Esophagus squamous epithelium (tissue), 5 donors: ENCODE data around the gene MIEF2. TPM values are rescaled to one million over a fixed set of nuclear protein-coding genes. Genes with fewer than 3 reads are reported as not detected.

Experiments
- DNase-seq: peaks from one replicate; lab custom pipeline; 2025; lab: John Stamatoyannopoulos, UW
- H3K27ac ChIP-seq, 4 donors: fragments of 200-600 bp; sonication (generic); one replicate each; pipeline ENCODE4 v1.5.1; 2016 to 2019; ENCODE audit warnings: mild to moderate bottlenecking in 1 of 4
- H3K27me3 ChIP-seq, 4 donors: fragments of 200-600 bp; sonication (generic); 1 replicate in 3 of 4; 2 replicates in 1 of 4; pipeline versions ENCODE4 v1.5.1 to v1.6.0; 2017 to 2021; ENCODE audit warnings: antibody characterized with exemption in 1 of 4
- H3K36me3 ChIP-seq, 3 donors: fragments of 200-600 bp; sonication (generic); one replicate each; pipeline ENCODE4 v1.5.1; 2016 to 2019
- H3K4me1 ChIP-seq, 3 donors: fragments of 200-600 bp; sonication (generic); one replicate each; pipeline ENCODE4 v1.5.1; 2017 to 2019
- H3K4me3 ChIP-seq, 4 donors: fragments of 200-600 bp; sonication (generic); 1 replicate in 3 of 4; 2 replicates in 1 of 4; pipeline ENCODE4 v1.5.1; 2016 to 2019; ENCODE audit warnings: mild to moderate bottlenecking in 2 of 4, moderate library complexity in 1 of 4
- H3K9me3 ChIP-seq, 3 donors: fragments of 200-600 bp; sonication (generic); one replicate each; pipeline ENCODE4 v1.5.1; 2016 to 2019
- CTCF ChIP-seq, 6 experiments: fragments of 450-650 bp in 4 of 6; fragments of 200-600 bp in 2 of 6; sonication (generic) in 2 of 6; IDR thresholded peaks; one replicate each; pipeline ENCODE4 v1.5.1; 2016 to 2019; ENCODE audit warnings: antibody characterized with exemption in 6 of 6, mild to moderate bottlenecking in 4 of 6, moderate library complexity in 4 of 6
- POLR2A ChIP-seq, 4 donors: fragments of 450-650 bp; IDR thresholded peaks; one replicate each; pipeline ENCODE4 v1.6.1; 2017; ENCODE audit warnings: antibody characterized with exemption in 4 of 4, mild to moderate bottlenecking in 4 of 4, moderate library complexity in 3 of 4
- WGBS, 2 donors: methylation state at CpG; one replicate each; pipeline ENCODE4 v1.1.5; 2018; 5-methylcytosine and 5-hydroxymethylcytosine counted together
- intact Hi-C: fragments of 100-400 bp; cut with DNase I; formaldehyde crosslinking; loops from one replicate; pipeline ENCODE4 v1.15.0; 2022
- total RNA-seq, 4 donors: library from RNA; depleted of rRNA; stranded (reverse); fragments of >200 nt; gene quantifications; one replicate each; pipeline ENCODE4 v1.1.0, GENCODE V29; 2016
- donor health status: DM: yes; HTN: yes; CAD: no.

Gene MIEF2
- total RNA-seq, 4 donors from 2014 or later: 5.5 to 16.1 (median 8.9) TPM

GRCh38 chr17:18241229-18241871 lies 19.1 kb upstream of the MIEF2 start:
- TF ChIP-seq POLR2A (IDR thresholded peaks at IDR 0.05) (no peak), CTCF (IDR thresholded peaks at IDR 0.05) (no peak)
- Histone ChIP-seq H3K27me3 (no peaks in the 10 kb centered on the region), H3K9me3 (no peaks in the 10 kb centered on the region), H3K4me3 (no peak overlapping the region), H3K27ac (no peak overlapping the region), H3K4me1 (peaks cover 2 to 43% (median 5%) of the 10 kb centered on the region in 3 donors), H3K36me3 (peaks cover 19 to 100% (median 25%) of the 10 kb centered on the region in 3 donors)
- no peak for DNase-seq
- WGBS, 2 donors: 69 to 80% methylated on average over 1 to 2 of the region's 28 CpGs
- intact Hi-C loops: no loop called here

- H3K9me3 ChIP-seq: no peaks in the 10 kb centered on the region
- no peak for DNase-seq
- H3K4me3 ChIP-seq: no peak overlapping the region
- peak overlapping the region in 2 of 4 donors; percentile 39 to 81 for H3K27ac ChIP-seq
- TF ChIP-seq CTCF (IDR thresholded peaks at IDR 0.05) (no peak), POLR2A (IDR thresholded peaks at IDR 0.05) (no peak)
- no peaks in the 10 kb centered on the region for H3K27me3 ChIP-seq
- peaks cover 20 to 74% (median 24%) of the 10 kb centered on the region in 3 donors for H3K4me1 ChIP-seq
- intact Hi-C loops: no loop called here
- 86% methylated on average over 8 of the region's 21 CpGs; no CpG with 5 or more reads in 1 of the 2 donors for WGBS, 2 donors
- H3K36me3 ChIP-seq: peaks cover 15 to 98% (median 18%) of the 10 kb centered on the region in 3 donors
Measured at GRCh38 chr17:18245038-18245776, 15.3 kb upstream of the MIEF2 start.

- no peak for DNase-seq
- H3K4me1 ChIP-seq: peaks cover 20 to 84% (median 26%) of the 10 kb centered on the region in 3 donors
- TF ChIP-seq POLR2A (IDR thresholded peaks at IDR 0.05): no peak
- TF ChIP-seq CTCF (IDR thresholded peaks at IDR 0.05): no peak
- H3K27me3 ChIP-seq: no peaks in the 10 kb centered on the region
- 49 to 86% methylated on average over 2 to 6 of the region's 24 CpGs for WGBS, 2 donors
- peak overlapping the region in 3 of 4 donors; percentile 62 to 81 (median 65) for H3K27ac ChIP-seq
- H3K36me3 ChIP-seq: peaks cover 22 to 98% (median 25%) of the 10 kb centered on the region in 3 donors
- intact Hi-C loops: no loop called here
- H3K4me3 ChIP-seq: peak overlapping the region in 3 of 4 donors; percentile 20 to 54 (median 30)
- H3K9me3 ChIP-seq: no peaks in the 10 kb centered on the region
Measured at GRCh38 chr17:18246109-18246725, 14.2 kb upstream of the MIEF2 start.

- peak overlapping the region; percentile 62 to 81 (median 67) for H3K27ac ChIP-seq
- intact Hi-C loops: no loop called here
- H3K36me3 ChIP-seq: peaks cover 30 to 98% (median 34%) of the 10 kb centered on the region in 3 donors
- peak overlapping the region in 3 of 4 donors; percentile 20 to 54 (median 30) for H3K4me3 ChIP-seq
- WGBS, 2 donors: 13% methylated on average over 9 of the region's 46 CpGs; no CpG with 5 or more reads in 1 of the 2 donors
- no peak for TF ChIP-seq POLR2A (IDR thresholded peaks at IDR 0.05)
- TF ChIP-seq CTCF (IDR thresholded peaks at IDR 0.05): no peak
- no peak for DNase-seq
- H3K9me3 ChIP-seq: no peaks in the 10 kb centered on the region
- H3K4me1 ChIP-seq: peaks cover 20 to 85% (median 26%) of the 10 kb centered on the region in 3 donors
- no peaks in the 10 kb centered on the region for H3K27me3 ChIP-seq
Measured at GRCh38 chr17:18246880-18247612, 13.4 kb upstream of the MIEF2 start.
